Ovary (tissue), 9 donors: ENCODE data around the gene LAMTOR1. TPM values are rescaled to one million over a fixed set of nuclear protein-coding genes. Genes with fewer than 3 reads are reported as not detected.

Experiments used
- DNase-seq, 5 donors: peaks; one replicate each; pipeline ENCODE4 v3.0.0-alpha.2; 2019 to 2020
- H3K27ac ChIP-seq, 2 donors: fragments of 200-600 bp; one replicate each; pipeline versions ENCODE4 v1.5.1 to v1.8.0; 2019 to 2022
- H3K27me3 ChIP-seq: fragments of 200-600 bp; one replicate; pipeline ENCODE4 v1.8.0; 2022
- H3K36me3 ChIP-seq: fragments of 200-600 bp; sonication (generic); one replicate; pipeline ENCODE4 v1.5.1; 2019
- H3K4me1 ChIP-seq: one replicate; pipeline ENCODE4 v1.8.1; 2013; ENCODE audit warnings: mild to moderate bottlenecking, moderate library complexity; ENCODE audit not compliant: insufficient read depth
- H3K4me3 ChIP-seq: fragments of 200-600 bp; sonication (generic); one replicate; pipeline ENCODE4 v1.5.1; 2017
- H3K9me3 ChIP-seq, 2 donors: fragments of 200-600 bp in 1 of 2; sonication (generic) in 1 of 2; one replicate each; pipeline versions ENCODE4 v1.5.1 to v1.8.1; 2013 to 2019; ENCODE audit warnings: mild to moderate bottlenecking in 1 of 2, moderate library complexity in 1 of 2
- CTCF ChIP-seq, 3 donors: fragments of 450-650 bp in 2 of 3; fragments of 200-600 bp in 1 of 3; IDR thresholded peaks; one replicate each; pipeline versions ENCODE4 v1.5.1 to v1.8.0; 2016 to 2022; ENCODE audit warnings: antibody characterized with exemption in 3 of 3, mild to moderate bottlenecking in 1 of 3
- EP300 ChIP-seq: sonication (generic); formaldehyde crosslinking; IDR thresholded peaks from one replicate; pipeline ENCODE4 v1.6.1; 2017; ENCODE audit warnings: antibody characterized with exemption
- POLR2A ChIP-seq: fragments of 450-650 bp; IDR thresholded peaks from one replicate; pipeline ENCODE4 v1.6.1; 2017; ENCODE audit warnings: antibody characterized with exemption, mild to moderate bottlenecking, moderate library complexity
- WGBS, 3 donors: extraction: QIAGEN DNeasy Blood & Tissue Kit in 1 of 3; methylation state at CpG; one replicate each; pipeline versions ENCODE4 v1.1.5 to v1.1.7; 2013 to 2017; 5-methylcytosine and 5-hydroxymethylcytosine counted together
- intact Hi-C, 4 donors: fragments of 100-400 bp; cut with DNase I; formaldehyde crosslinking; loops; one replicate each; pipeline versions ENCODE4 v1.11.0 to v1.15.1; 2022 to 2023
- microRNA-seq, 3 donors: library from miRNA; unstranded; fragments of <30 nt; microRNA quantifications; one replicate each; pipeline versions ENCODE4 to v1.2.0, GENCODE V29; 2019 to 2020
- polyA plus RNA-seq, 2 donors: library from polyadenylated mRNA; stranded (reverse); fragments of 200-250 nt in 1 of 2; fragments of 350-450 nt in 1 of 2; fragmentation: Illumina TruSeq in 1 of 2; extraction: RNeasy Lipid Tissue Mini Kit (QIAGEN cat#74804) in 1 of 2; gene quantifications; one replicate each; pipeline ENCODE4 v1.2.3, GENCODE V29; 2013 to 2014
- small RNA-seq: library from RNA; depleted of rRNA; stranded (forward); fragments of <200 nt; gene quantifications from one replicate; pipeline ENCODE3, GENCODE V24; 2016
- total RNA-seq, 7 donors: library from RNA; depleted of rRNA in 2 of 7; stranded (reverse); fragments of >200 nt in 2 of 7; fragmentation: NEBNext Ultra II Directional in 3 of 7; extraction: Animal tissue kit (Norgen Biotek cat#: 25700) in 3 of 7; gene quantifications; one replicate each; pipeline versions ENCODE4 v1.1.0 to v1.2.4, GENCODE V29; 2016 to 2023
- donor health status: DM: no; HTN: no; CAD: no; lungs with moderate emphysema.
- donor health status: DM: no; HTN: no; CAD: no.
- donor health status: Bipolar disorder and iron deficiency.
- donor health status: DM: yes; HTN: yes; CAD: no.
- donor health status: DM: no; HTN: no; CAD: no.
- donor health status: DM: yes; HTN: yes; CAD: no.

LAMTOR1 gene
- total and polyA plus RNA-seq, 9 donors: 64.0 to 118 (median 75.1) TPM

GRCh38 chr11:72048766-72049460 is 54.2 kb downstream of the LAMTOR1 start:
- intact Hi-C loops: no loop called here
- WGBS, 3 donors: 78 to 79% (median 78%) methylated on average over 3 of the region's 3 CpGs
- DNase-seq: peak; percentile 49 to 62 (median 51)
- peak overlapping the region in 1 of 2 donors; percentile 52 for H3K27ac ChIP-seq
- TF ChIP-seq EP300: no peak
- no peak for TF ChIP-seq CTCF (IDR thresholded peaks at IDR 0.05)
- no peak for TF ChIP-seq POLR2A
- no peak overlapping the region for H3K4me3 ChIP-seq
- no peaks in the 10 kb centered on the region for H3K9me3 ChIP-seq
- H3K4me1 ChIP-seq: peaks cover 14% of the 10 kb centered on the region
- no peaks in the 10 kb centered on the region for H3K36me3 ChIP-seq
- H3K27me3 ChIP-seq: no peaks in the 10 kb centered on the region

Small RNA genes lying within 50 kb of the gene (microRNA-seq; reads per million reads assigned to microRNA genes)
- 0 to 0.38 (median 0) reads per million in 3 donors for gene MIR3165

Small RNA genes lying within 50 kb of the gene (small RNA-seq; reads per million reads assigned to genes)
- gene MIR3165 (not detected), gene RNU6-72P (not detected)

Other genes starting within 250 kb of the LAMTOR1 start
- gene DEFB131B, start 224.8 kb downstream of the LAMTOR1 start, total RNA-seq: not detected
- gene DEFB131B, start 224.8 kb downstream of the LAMTOR1 start, polyA plus RNA-seq: not detected
- gene XNDC1N, start 174.7 kb downstream of the LAMTOR1 start, total RNA-seq: 10 to 100 TPM in 5 of 7 donors, 1 to 10 TPM in 2; 8.6 to 13.9 (median 10.6) TPM
- gene XNDC1N, start 174.7 kb downstream of the LAMTOR1 start, polyA plus RNA-seq: 1 to 10 TPM; 3.5 to 5.3 TPM
- gene RNF121, start 174.3 kb downstream of the LAMTOR1 start, total RNA-seq: 10 to 100 TPM; 17.4 to 32.2 (median 27.0) TPM
- gene RNF121, start 174.3 kb downstream of the LAMTOR1 start, polyA plus RNA-seq: 10 to 100 TPM; 22.1 to 28.8 TPM
- 10 to 100 TPM in 3 of 7 donors, 1 to 10 TPM in 4; 4.6 to 14.2 (median 8.8) TPM for gene IL18BP, start 104.4 kb downstream of the LAMTOR1 start, total RNA-seq
- 10 to 100 TPM in 1 of 2 donors, 1 to 10 TPM in 1; 8.7 to 17.1 TPM for gene IL18BP, start 104.4 kb downstream of the LAMTOR1 start, polyA plus RNA-seq
- gene NUMA1, start 22.8 kb downstream of the LAMTOR1 start, total RNA-seq: 100 to 1,000 TPM; 190 to 270 (median 252) TPM
- gene NUMA1, start 22.8 kb downstream of the LAMTOR1 start, polyA plus RNA-seq: 100 to 1,000 TPM; 156 to 235 TPM
- gene LRRC51, start 22.4 kb downstream of the LAMTOR1 start, total RNA-seq: 10 to 100 TPM in 3 of 7 donors, 1 to 10 TPM in 4; 7.2 to 21.0 (median 9.5) TPM
- 10 to 100 TPM in 1 of 2 donors, 1 to 10 TPM in 1; 9.6 to 20.9 TPM for gene LRRC51, start 22.4 kb downstream of the LAMTOR1 start, polyA plus RNA-seq
- gene TOMT, start 2.6 kb upstream of the LAMTOR1 start, total RNA-seq: not detected
- not detected for gene TOMT, start 2.6 kb upstream of the LAMTOR1 start, polyA plus RNA-seq
- 10 to 100 TPM; 11.1 to 28.4 (median 20.8) TPM for gene ANAPC15, start 9.4 kb upstream of the LAMTOR1 start, total RNA-seq
- 10 to 100 TPM; 30.5 to 44.4 TPM for gene ANAPC15, start 9.4 kb upstream of the LAMTOR1 start, polyA plus RNA-seq
- not detected for gene FOLR3, start 32.4 kb upstream of the LAMTOR1 start, total RNA-seq
- not detected for gene FOLR3, start 32.4 kb upstream of the LAMTOR1 start, polyA plus RNA-seq
- gene FOLR1, start 88.8 kb upstream of the LAMTOR1 start, total RNA-seq: 100 to 1,000 TPM in 1 of 7 donors, 10 to 100 TPM in 1, 1 to 10 TPM in 3, under 1 TPM in 1, not detected in 1; 0.35 to 108 (median 4.3) TPM
- gene FOLR1, start 88.8 kb upstream of the LAMTOR1 start, polyA plus RNA-seq: 10 to 100 TPM in 1 of 2 donors, under 1 TPM in 1; 0.31 to 10.3 TPM
- gene FOLR2, start 113.5 kb upstream of the LAMTOR1 start, total RNA-seq: 10 to 100 TPM in 3 of 7 donors, 1 to 10 TPM in 4; 2.4 to 14.1 (median 10.0) TPM
- gene FOLR2, start 113.5 kb upstream of the LAMTOR1 start, polyA plus RNA-seq: 10 to 100 TPM; 15.5 to 45.7 TPM
- gene INPPL1, start 121.5 kb upstream of the LAMTOR1 start, total RNA-seq: 100 to 1,000 TPM in 5 of 7 donors, 10 to 100 TPM in 2; 48.4 to 208 (median 136) TPM
- gene INPPL1, start 121.5 kb upstream of the LAMTOR1 start, polyA plus RNA-seq: 10 to 100 TPM; 77.3 to 86.6 TPM
- gene PHOX2A, start 140.9 kb upstream of the LAMTOR1 start, total RNA-seq: not detected
- not detected for gene PHOX2A, start 140.9 kb upstream of the LAMTOR1 start, polyA plus RNA-seq